Activated T-cell treated with anti-CD3 and anti-CD28 coated beads, Interleukin-2, amount 50 U/mL, for 24 hours (primary cell): ENCODE measurements around the gene FKBP15.

Experiments used
- DNase-seq: peaks from one replicate; pipeline ENCODE4 v3.0.0-alpha.2; 2020
- H3K27ac Mint-ChIP-seq: 2 replicates; pipeline ENCODE4 v1.8.0; 2020; ENCODE audit warnings: mild to moderate bottlenecking, mixed read lengths
- H3K27me3 Mint-ChIP-seq: 2 replicates; pipeline ENCODE4 v1.8.0; 2020; ENCODE audit warnings: mixed read lengths
- H3K36me3 Mint-ChIP-seq: 2 replicates; pipeline ENCODE4 v1.8.0; 2020; ENCODE audit warnings: low read depth, mixed read lengths
- H3K4me1 Mint-ChIP-seq: 2 replicates; pipeline ENCODE4 v1.8.0; 2020; ENCODE audit warnings: low read depth, mixed read lengths
- H3K4me3 Mint-ChIP-seq: 2 replicates; pipeline ENCODE4 v1.8.0; 2020; ENCODE audit warnings: mild to moderate bottlenecking, moderate library complexity, mixed read lengths
- H3K9me3 Mint-ChIP-seq: 2 replicates; pipeline ENCODE4 v1.8.0; 2020; ENCODE audit warnings: mixed read lengths

Gene FKBP15

DNA sequence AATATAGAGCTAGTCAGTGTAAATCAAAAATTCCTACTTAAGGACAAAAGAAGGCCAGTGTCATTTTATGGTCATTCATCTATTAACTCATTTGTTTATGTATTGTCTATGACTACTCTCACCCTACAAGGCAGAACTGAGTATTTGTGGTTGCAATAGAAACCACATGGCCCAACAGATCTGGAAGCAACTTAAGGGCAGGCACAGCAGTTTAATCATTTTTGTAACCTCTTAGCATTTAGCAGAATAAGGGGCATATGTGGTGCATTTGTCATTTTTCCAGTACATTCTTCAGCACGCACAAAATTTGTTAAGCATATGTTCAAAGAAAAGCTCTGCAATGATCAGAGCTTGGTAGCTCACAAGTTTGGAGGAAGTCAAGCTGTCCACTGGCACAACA, 1.1 kb downstream of the FKBP15 start:
- Mint-ChIP-seq H3K27me3 (no peaks in the 10 kb centered on the region), H3K36me3 (peaks cover 54% of the 10 kb centered on the region), H3K4me1 (peaks cover 62% of the 10 kb centered on the region), H3K9me3 (no peaks in the 10 kb centered on the region), H3K27ac (peak overlapping the region; percentile 98), H3K4me3 (peak overlapping the region; percentile 97)
- DNase-seq: no peak

DNA sequence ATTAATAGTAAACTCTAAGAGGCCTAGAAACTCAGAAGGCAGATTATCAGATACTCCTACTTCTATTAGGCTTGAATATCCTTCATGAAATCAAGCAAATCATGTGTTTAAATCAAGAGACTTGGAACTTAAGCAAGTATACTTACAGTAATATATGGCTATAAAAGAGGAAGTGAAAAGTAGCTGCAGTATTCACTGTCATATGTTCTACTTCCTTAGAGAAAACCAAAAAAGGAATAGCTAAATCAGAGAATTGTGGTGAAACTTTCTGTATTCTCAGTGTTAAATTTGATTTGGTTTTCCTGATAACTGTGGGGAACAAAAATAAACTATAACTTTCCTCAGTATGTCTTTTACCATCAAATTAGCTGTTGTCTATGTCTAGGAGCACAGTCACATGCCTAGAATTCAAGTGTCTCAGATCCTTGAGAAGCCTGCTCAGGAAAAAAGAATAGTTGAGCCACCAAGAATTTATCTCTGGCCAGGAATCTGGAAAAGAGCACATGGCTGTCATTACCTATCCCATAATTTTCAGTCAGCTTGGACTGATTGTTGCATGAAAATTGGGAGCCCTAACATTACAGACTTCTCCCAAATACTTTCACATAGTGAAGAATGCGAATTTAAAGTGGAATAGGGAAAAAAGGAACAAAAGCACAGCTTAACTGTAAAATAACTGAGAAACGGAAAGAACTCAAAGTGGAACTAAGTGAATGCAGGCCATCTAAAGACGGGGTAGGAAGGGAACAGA, 1.7 kb downstream of the FKBP15 start:
- H3K27ac Mint-ChIP-seq: peak overlapping the region; percentile 98
- H3K9me3 Mint-ChIP-seq: no peaks in the 10 kb centered on the region
- DNase-seq: no peak
- peaks cover 67% of the 10 kb centered on the region for H3K4me1 Mint-ChIP-seq
- peaks cover 54% of the 10 kb centered on the region for H3K36me3 Mint-ChIP-seq
- H3K27me3 Mint-ChIP-seq: no peaks in the 10 kb centered on the region
- peak overlapping the region; percentile 97 for H3K4me3 Mint-ChIP-seq

DNA sequence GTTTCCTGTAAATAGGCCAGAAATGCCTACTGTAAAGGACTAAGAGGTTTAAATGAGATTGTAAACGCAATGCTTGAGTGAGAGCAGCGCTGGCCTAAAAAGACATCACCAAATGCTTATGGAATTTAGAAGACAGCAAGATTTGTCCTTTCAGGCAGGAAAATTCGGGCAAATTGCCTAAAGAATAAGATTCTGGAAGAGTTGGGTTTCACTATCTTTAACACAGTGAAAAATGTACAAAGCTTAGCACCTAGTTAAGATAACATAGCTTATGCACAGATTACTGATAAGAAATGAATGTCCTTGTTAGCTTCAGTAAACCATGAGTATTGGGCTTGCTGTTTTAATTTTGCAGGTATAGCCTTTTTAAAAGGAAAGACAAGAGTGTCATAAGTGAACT, 4.7 kb downstream of the FKBP15 start:
- Mint-ChIP-seq H3K4me3 (no peak overlapping the region), H3K4me1 (peaks cover 49% of the 10 kb centered on the region), H3K27me3 (no peaks in the 10 kb centered on the region), H3K36me3 (peaks cover 74% of the 10 kb centered on the region), H3K27ac (no peak overlapping the region), H3K9me3 (no peaks in the 10 kb centered on the region)
- no peak for DNase-seq

DNA sequence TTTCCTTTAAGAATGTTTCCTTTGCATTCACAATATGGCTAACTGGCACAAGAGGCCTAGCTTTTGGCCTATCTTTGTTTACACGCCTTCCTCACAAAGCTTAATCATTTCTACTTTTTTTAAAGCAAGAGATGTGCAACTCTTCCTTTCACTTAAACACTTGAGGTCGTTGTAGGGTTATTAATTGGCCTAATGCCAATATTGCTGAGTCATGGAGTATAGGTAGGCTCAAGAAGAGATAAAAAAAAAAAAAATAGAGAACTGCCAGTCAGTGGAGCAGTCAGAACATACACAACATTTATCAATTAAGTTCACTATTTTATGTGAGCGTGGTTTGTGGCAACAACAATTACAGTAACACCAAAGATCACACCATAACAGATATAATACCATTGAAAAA, 5.9 kb downstream of the FKBP15 start:
- DNase-seq: no peak
- H3K36me3 Mint-ChIP-seq: peaks cover 75% of the 10 kb centered on the region
- no peak overlapping the region for H3K4me3 Mint-ChIP-seq
- H3K9me3 Mint-ChIP-seq: no peaks in the 10 kb centered on the region
- H3K27me3 Mint-ChIP-seq: no peaks in the 10 kb centered on the region
- H3K4me1 Mint-ChIP-seq: peaks cover 45% of the 10 kb centered on the region
- peak overlapping the region; percentile 27 for H3K27ac Mint-ChIP-seq

DNA sequence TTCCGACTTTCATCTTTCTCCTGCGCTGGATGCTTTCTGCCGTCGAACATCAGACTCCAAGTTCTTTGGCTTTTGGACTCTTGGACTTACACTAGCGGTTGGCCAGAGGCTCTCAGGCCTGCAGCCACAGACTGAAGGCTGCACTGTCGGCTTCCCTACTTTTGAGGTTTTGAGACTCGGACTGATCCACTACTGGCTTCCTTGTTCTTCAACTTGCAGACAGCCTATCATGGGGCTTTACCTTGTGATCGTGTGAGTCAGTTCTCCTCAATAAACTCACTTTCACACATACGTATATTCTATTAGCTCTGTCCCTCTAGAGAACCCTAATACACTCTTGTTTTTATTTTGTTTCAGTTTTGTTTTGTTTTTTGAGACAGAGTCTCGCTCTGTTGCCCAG, 10.3 kb downstream of the FKBP15 start:
- H3K27me3 Mint-ChIP-seq: no peaks in the 10 kb centered on the region
- H3K27ac Mint-ChIP-seq: no peak overlapping the region
- no peaks in the 10 kb centered on the region for H3K9me3 Mint-ChIP-seq
- DNase-seq: no peak
- peaks cover 88% of the 10 kb centered on the region for H3K36me3 Mint-ChIP-seq
- H3K4me3 Mint-ChIP-seq: no peak overlapping the region
- H3K4me1 Mint-ChIP-seq: peaks cover 13% of the 10 kb centered on the region

DNA sequence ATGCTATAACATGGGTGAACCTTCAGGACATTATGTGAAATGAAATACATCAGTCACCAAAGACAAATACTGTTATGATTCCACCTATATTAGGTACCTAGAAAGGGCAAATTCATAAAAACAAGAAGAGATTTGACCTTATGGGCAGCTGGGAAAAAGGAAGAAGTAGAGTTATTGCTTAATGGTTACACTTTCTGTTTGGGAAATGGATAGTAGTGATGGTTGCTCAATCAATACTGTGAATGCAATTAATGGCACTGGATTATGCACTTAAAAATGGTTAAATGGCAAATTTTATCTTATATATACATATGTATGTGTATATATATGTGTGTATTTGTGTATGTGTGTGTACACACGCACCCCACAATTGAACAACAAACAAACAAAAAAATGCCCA, 15.2 kb downstream of the FKBP15 start:
- Mint-ChIP-seq H3K4me3 (no peak overlapping the region), H3K27me3 (no peaks in the 10 kb centered on the region), H3K4me1 (peaks cover 3% of the 10 kb centered on the region), H3K27ac (no peak overlapping the region), H3K36me3 (peaks cover 94% of the 10 kb centered on the region), H3K9me3 (no peaks in the 10 kb centered on the region)
- no peak for DNase-seq

DNA sequence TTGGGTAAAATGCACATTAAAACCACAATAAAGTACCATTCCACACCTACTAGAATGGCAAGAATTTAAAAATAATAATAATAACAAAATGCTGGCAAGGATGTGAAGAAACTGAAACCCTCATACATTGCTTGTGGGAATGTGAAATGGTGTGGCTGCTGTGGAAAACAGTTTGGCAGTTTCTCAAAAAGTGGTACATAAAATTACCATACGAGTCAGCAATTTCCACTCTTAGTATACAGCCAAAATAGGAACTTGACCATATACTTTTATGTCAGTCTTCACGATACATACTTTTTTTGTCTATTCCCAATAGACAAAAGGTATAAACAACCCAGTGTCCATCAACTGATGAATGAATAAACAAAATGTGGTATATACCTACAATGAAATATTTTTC, 15.6 kb downstream of the FKBP15 start:
- Mint-ChIP-seq H3K36me3 (peaks cover 94% of the 10 kb centered on the region), H3K27me3 (no peaks in the 10 kb centered on the region), H3K27ac (no peak overlapping the region), H3K9me3 (no peaks in the 10 kb centered on the region), H3K4me3 (no peak overlapping the region), H3K4me1 (peaks cover 3% of the 10 kb centered on the region)
- DNase-seq: no peak

DNA sequence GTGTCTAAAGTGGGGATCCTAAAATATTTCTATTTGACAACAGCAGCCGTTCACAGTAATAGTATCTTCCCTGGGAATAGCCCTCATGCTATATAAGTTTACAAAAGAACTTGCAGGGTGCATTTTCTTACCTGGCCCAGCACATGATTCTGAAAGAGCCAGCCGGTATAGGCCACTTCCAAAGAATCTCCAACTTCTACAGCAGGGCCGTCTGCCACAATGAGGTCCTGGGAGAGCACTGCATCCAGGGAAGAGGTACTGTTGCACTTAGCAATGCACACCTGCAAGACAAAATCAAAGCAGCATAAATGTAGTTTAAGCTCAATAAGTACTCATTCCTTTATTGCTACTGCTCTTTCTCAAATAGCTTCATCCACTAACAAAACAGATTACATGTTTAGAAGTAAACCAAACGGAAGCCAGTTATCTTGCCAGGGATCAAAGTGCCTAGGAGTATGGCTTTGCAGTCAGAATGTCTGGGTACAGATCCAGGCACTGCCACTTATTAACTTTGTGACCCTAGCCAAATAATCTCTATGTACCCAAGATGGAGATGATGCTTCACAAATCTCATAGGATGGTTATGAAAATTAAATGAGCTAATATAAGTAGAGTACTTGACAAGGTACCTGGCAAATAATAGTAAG, 21.3 kb downstream of the FKBP15 start:
- DNase-seq: no peak
- peaks cover 89% of the 10 kb centered on the region for H3K36me3 Mint-ChIP-seq
- peaks cover 10% of the 10 kb centered on the region for H3K4me1 Mint-ChIP-seq
- H3K4me3 Mint-ChIP-seq: no peak overlapping the region
- no peaks in the 10 kb centered on the region for H3K27me3 Mint-ChIP-seq
- H3K9me3 Mint-ChIP-seq: no peaks in the 10 kb centered on the region
- no peak overlapping the region for H3K27ac Mint-ChIP-seq

DNA sequence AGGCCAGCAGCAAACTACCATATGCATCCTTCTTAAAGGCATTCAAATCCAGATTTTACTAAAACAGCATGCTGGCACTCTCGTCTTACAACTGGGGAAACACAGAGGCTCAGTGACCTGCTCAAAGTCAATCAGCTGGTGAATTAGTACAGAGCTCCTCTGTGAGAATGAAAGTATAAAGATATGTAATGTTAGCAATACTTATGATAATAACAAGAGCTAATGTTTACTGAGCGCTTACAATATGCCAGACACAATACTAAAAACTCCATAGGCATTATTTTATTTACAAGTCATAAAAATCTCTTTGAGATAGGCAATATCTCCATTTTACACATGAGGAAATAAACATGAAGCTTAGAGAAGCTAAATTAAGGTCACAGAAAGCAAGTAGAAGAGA, 28.6 kb downstream of the FKBP15 start:
- Mint-ChIP-seq H3K4me3 (no peak overlapping the region), H3K9me3 (no peaks in the 10 kb centered on the region), H3K27me3 (no peaks in the 10 kb centered on the region), H3K27ac (no peak overlapping the region), H3K36me3 (peaks cover 79% of the 10 kb centered on the region), H3K4me1 (peaks cover 2% of the 10 kb centered on the region)
- DNase-seq: no peak

DNA sequence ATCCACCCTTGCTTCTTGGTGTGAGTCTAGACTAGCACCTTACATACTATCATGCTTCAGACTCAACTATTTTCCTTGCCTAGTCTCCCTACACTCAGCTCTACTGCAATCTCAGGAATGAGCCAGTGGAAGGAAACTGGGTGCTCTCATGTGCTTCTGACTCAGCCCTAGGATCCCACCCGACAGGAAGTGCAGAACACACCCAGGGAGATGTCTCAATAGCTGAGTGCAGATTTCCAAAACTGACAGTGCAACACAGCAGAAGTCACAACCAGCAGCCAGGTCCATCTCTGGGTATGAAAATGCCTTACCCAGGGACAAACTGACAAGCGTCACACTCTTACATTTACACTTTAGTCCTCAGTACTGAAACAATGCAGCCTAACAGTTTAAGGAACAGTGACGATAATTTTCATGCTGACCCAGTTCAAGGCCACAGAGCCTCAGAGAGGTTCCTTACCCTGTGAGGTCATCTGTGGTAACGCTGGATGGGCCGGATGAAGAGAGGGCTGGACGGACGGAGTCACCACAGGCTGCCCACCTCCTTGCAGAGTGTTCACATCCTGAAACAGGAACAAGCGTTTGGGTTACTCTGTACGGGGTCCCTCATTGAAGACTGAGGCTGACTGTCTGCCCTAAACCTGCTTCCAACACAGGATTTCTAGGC, 33.0 kb downstream of the FKBP15 start:
- H3K9me3 Mint-ChIP-seq: no peaks in the 10 kb centered on the region
- no peaks in the 10 kb centered on the region for H3K4me1 Mint-ChIP-seq
- peak overlapping the region; percentile 2 for H3K27ac Mint-ChIP-seq
- peaks cover 90% of the 10 kb centered on the region for H3K36me3 Mint-ChIP-seq
- H3K27me3 Mint-ChIP-seq: no peaks in the 10 kb centered on the region
- H3K4me3 Mint-ChIP-seq: no peak overlapping the region
- no peak for DNase-seq

DNA sequence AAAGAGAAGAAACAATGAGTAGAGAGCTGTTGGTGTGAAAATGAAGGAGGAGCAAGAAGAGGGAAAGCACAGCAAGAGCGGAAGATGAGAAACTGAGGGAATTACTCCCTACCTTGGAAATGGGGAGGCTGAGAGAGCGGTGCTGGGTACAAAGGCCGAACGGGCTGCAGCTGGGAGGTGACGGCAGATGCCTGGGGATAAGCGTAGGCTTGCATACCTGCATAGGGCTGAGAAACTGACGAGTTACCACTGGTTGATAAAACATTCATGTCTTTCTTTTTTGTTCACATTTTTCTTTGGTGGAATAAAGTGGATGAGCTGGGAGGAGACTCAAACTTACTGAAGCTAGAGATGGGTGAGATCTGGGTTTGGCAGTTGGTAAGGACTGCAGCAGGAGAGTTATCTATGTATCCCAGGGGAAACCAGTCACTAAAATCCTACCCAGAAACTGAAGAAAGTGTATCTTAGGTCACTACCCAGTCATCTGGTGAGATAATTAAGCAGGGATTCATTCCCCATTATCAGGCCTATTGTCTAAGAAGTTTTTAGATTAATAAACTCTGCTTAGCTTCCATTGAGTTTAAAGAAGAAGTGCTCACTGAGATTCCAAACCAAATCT, 34.8 kb downstream of the FKBP15 start:
- peaks cover 91% of the 10 kb centered on the region for H3K36me3 Mint-ChIP-seq
- H3K27me3 Mint-ChIP-seq: no peaks in the 10 kb centered on the region
- no peaks in the 10 kb centered on the region for H3K9me3 Mint-ChIP-seq
- no peaks in the 10 kb centered on the region for H3K4me1 Mint-ChIP-seq
- H3K27ac Mint-ChIP-seq: peak overlapping the region; percentile 50
- H3K4me3 Mint-ChIP-seq: no peak overlapping the region
- no peak for DNase-seq

DNA sequence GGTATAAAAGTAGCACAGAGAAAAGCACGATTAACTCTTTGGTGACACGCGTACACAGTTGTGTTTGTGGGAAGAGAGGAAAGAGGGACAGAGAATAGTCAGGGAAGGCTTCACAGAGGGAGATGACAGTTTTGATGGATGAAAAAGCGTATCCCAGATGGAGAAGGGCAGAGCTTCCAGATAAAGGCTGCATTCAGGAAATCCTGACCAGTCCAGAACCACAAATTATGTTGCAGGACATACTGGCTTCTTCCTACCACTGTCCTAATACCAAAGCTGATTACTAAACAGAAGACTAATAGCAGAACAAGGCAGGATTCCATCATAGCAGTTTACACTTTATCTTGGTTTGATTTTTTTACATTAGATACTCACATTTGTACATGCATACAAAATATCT, 35.8 kb downstream of the FKBP15 start:
- H3K4me1 Mint-ChIP-seq: no peaks in the 10 kb centered on the region
- H3K27me3 Mint-ChIP-seq: no peaks in the 10 kb centered on the region
- H3K9me3 Mint-ChIP-seq: no peaks in the 10 kb centered on the region
- H3K27ac Mint-ChIP-seq: no peak overlapping the region
- H3K36me3 Mint-ChIP-seq: peaks cover 93% of the 10 kb centered on the region
- no peak for DNase-seq
- H3K4me3 Mint-ChIP-seq: no peak overlapping the region

DNA sequence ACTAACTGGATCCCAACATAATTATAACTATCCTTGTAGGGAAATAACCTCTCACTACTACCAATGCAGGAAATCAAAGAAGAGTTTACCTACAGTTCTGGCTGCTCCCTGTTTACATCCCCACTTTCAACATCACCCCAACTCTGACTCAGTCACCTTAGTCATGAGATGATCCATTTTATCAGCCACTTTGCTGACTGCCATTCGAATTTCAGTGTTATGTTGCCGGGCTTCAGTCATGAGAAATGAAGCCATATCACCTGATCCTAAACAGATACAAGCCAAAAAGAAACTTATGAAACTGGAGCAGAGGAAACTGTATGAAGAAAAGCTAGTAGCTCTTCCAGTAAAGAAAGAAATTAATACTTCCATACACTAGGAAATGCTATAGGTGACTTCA, 36.5 kb downstream of the FKBP15 start:
- Mint-ChIP-seq H3K36me3 (peaks cover 94% of the 10 kb centered on the region), H3K27ac (peak overlapping the region; percentile 51), H3K4me3 (no peak overlapping the region), H3K4me1 (no peaks in the 10 kb centered on the region), H3K9me3 (no peaks in the 10 kb centered on the region), H3K27me3 (no peaks in the 10 kb centered on the region)
- DNase-seq: no peak

DNA sequence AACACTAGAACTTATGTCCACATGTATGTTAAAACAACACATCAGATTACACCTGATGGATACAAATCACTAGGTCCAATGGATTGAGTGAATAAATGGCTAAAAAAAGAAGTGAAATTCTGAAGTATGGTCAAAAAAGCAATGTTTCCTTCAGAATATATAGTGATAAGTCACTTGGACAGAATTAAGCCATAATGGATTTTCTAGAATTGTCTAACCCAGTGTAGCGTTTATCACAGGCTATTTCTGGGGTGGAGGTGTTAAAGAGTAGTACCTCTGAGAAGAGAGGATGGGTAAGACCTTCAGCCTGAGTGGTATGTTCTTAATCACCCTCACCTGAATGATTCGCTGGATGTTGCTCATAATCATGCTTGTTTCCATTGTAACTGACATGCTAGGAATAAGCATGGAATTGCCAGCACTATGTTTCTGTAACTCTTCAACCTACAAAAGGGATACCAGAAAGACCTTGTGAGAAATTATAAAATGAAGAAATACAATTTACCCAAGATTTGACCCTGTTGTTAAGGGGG, 37.1 kb downstream of the FKBP15 start:
- no peak for DNase-seq
- no peak overlapping the region for H3K4me3 Mint-ChIP-seq
- no peaks in the 10 kb centered on the region for H3K27me3 Mint-ChIP-seq
- H3K36me3 Mint-ChIP-seq: peaks cover 96% of the 10 kb centered on the region
- no peaks in the 10 kb centered on the region for H3K4me1 Mint-ChIP-seq
- H3K27ac Mint-ChIP-seq: no peak overlapping the region
- no peaks in the 10 kb centered on the region for H3K9me3 Mint-ChIP-seq
